ENCODE results near the gene ANK3. TPM values are rescaled to one million over a fixed set of nuclear protein-coding genes. Genes with fewer than 3 reads are reported as not detected.

ANK3 gene
- total RNA-seq, 1 donor from 2014 or later = 12.6 TPM

GRCh38 chr10:60138842-60139241 is 250.8 kb downstream of the ANK3 start:
- Mint-ChIP-seq H3K27me3 (ENCODE audit: unreplicated experiment) (no peaks in the 10 kb centered on the region), H3K4me3 (ENCODE audit: unreplicated experiment) (no peak overlapping the region), H3K27ac (ENCODE audit: unreplicated experiment) (no peak overlapping the region), H3K36me3 (ENCODE audit: low read depth, unreplicated experiment) (no peaks in the 10 kb centered on the region), H3K9me3 (ENCODE audit: unreplicated experiment) (no peaks in the 10 kb centered on the region), H3K4me1 (ENCODE audit: unreplicated experiment) (no peaks in the 10 kb centered on the region)
- DNase-seq (ENCODE audit: low spot score) = no peak
- no peak for TF ChIP-seq CTCF (IDR thresholded peaks at IDR 0.05; ENCODE audit: unreplicated experiment)

- no peak overlapping the region for H3K4me3 Mint-ChIP-seq (ENCODE audit: unreplicated experiment)
- no peaks in the 10 kb centered on the region for H3K4me1 Mint-ChIP-seq (ENCODE audit: unreplicated experiment)
- no peaks in the 10 kb centered on the region for H3K9me3 Mint-ChIP-seq (ENCODE audit: unreplicated experiment)
- H3K27me3 Mint-ChIP-seq (ENCODE audit: unreplicated experiment) = no peaks in the 10 kb centered on the region
- DNase-seq (ENCODE audit: low spot score) = no peak
- H3K36me3 Mint-ChIP-seq (ENCODE audit: low read depth, unreplicated experiment) = no peaks in the 10 kb centered on the region
- no peak overlapping the region for H3K27ac Mint-ChIP-seq (ENCODE audit: unreplicated experiment)
- TF ChIP-seq CTCF (IDR thresholded peaks at IDR 0.05; ENCODE audit: unreplicated experiment) = no peak
Measured at GRCh38 chr10:60138026-60138425, 251.6 kb downstream of the ANK3 start.

DNA sequence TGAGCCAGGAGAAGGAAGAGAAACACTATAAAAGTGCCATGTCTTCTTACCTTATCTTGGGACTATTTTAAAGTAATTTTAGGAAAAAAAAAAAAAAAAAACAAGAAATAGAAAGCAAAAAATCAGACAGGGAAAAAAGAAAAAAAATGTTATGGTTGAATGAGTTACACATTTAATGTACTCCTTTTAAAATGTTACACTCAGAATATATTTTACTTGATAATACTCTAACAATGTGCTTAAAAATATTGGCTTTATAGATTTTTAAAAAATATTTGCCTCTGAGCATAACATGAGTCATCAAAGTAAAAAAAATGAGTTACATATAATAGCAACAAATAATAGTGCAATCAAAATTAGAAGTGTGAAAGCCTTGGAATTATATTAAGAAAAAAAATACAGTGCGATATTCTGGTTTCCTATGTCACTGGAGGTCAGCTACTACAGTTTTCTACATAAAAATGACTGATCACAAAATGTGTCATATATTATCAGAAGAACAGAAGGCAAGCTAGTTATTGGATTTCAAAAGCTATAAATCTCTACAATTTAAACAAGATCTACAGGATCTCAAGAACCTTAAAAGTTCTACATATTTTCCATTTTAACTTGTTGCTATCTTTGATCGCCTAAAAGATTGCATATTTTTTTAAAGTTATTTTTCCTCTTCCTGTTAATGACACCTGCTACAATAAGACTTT is 252.2 kb downstream of the ANK3 start:
- no peak for DNase-seq (ENCODE audit: low spot score)
- Mint-ChIP-seq H3K9me3 (ENCODE audit: unreplicated experiment) (no peaks in the 10 kb centered on the region), H3K27ac (ENCODE audit: unreplicated experiment) (no peak overlapping the region), H3K27me3 (ENCODE audit: unreplicated experiment) (no peaks in the 10 kb centered on the region), H3K36me3 (ENCODE audit: low read depth, unreplicated experiment) (no peaks in the 10 kb centered on the region), H3K4me3 (ENCODE audit: unreplicated experiment) (no peak overlapping the region), H3K4me1 (ENCODE audit: unreplicated experiment) (no peaks in the 10 kb centered on the region)
- no peak for TF ChIP-seq CTCF (IDR thresholded peaks at IDR 0.05; ENCODE audit: unreplicated experiment)

DNA sequence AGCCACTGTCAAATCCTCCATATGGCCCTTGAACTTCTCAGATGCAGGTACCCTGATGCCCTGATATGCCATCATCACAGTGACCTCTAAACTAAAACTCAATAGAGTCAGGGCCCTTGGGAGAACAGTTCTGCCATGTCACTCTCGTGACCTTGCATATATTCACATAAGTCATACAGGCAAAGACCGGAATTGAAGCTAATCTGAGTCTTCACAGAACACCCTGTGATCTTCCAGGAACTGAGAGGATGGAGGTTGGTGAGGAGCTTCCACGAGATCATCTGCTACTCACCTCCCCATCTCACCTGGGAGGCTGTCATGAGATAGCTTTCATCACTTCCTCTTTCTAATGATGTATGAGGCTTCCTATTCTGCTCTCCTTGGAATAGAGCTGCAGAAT is 254.7 kb downstream of the ANK3 start:
- H3K4me1 Mint-ChIP-seq (ENCODE audit: unreplicated experiment) = no peaks in the 10 kb centered on the region
- H3K4me3 Mint-ChIP-seq (ENCODE audit: unreplicated experiment) = no peak overlapping the region
- TF ChIP-seq CTCF (IDR thresholded peaks at IDR 0.05; ENCODE audit: unreplicated experiment) = no peak
- H3K27ac Mint-ChIP-seq (ENCODE audit: unreplicated experiment) = no peak overlapping the region
- no peak for DNase-seq (ENCODE audit: low spot score)
- no peaks in the 10 kb centered on the region for H3K27me3 Mint-ChIP-seq (ENCODE audit: unreplicated experiment)
- H3K36me3 Mint-ChIP-seq (ENCODE audit: low read depth, unreplicated experiment) = no peaks in the 10 kb centered on the region
- no peaks in the 10 kb centered on the region for H3K9me3 Mint-ChIP-seq (ENCODE audit: unreplicated experiment)

DNA sequence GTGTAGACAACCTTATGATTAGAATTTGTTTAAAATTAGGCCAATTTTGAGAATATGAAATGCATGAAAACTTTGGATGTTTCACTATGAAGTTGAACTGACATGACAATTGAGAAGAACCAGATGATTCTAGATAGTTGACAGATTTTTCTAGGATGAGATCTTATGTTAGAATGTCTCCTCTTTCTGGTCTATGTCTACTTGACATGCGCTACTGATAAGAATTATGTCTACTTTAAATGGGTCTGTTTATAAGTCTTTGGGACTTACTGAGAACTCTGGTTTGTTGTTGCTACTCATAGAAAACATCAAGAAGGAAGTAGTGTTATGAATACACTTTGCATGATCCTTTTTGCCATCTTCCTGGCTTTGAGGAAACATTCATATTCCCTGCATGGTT is 255.1 kb downstream of the ANK3 start:
- H3K27me3 Mint-ChIP-seq (ENCODE audit: unreplicated experiment) = no peaks in the 10 kb centered on the region
- no peaks in the 10 kb centered on the region for H3K4me1 Mint-ChIP-seq (ENCODE audit: unreplicated experiment)
- no peak overlapping the region for H3K4me3 Mint-ChIP-seq (ENCODE audit: unreplicated experiment)
- TF ChIP-seq CTCF (IDR thresholded peaks at IDR 0.05; ENCODE audit: unreplicated experiment) = no peak
- no peak for DNase-seq (ENCODE audit: low spot score)
- H3K27ac Mint-ChIP-seq (ENCODE audit: unreplicated experiment) = no peak overlapping the region
- no peaks in the 10 kb centered on the region for H3K9me3 Mint-ChIP-seq (ENCODE audit: unreplicated experiment)
- H3K36me3 Mint-ChIP-seq (ENCODE audit: low read depth, unreplicated experiment) = no peaks in the 10 kb centered on the region

All from endothelial cell (in vitro differentiated cells).